MCF 10A (cell line): ENCODE measurements around the gene MALSU1. TPM values are rescaled to one million over a fixed set of nuclear protein-coding genes. Genes with fewer than 3 reads are reported as not detected.

Source experiments
- BruUV-seq: library from RNA; stranded (reverse); fragments of 400-500 nt; replicated peaks from 2 replicates; lab custom pipeline; 2021; lab: Mats Ljungman, UMichigan
- CTCF ChIA-PET: fragments of 300-600 bp; sonication (Branson Sonifier 250); formaldehyde crosslinking; extraction: SDS; loops from one replicate; lab custom pipeline; 2021; ENCODE audit warnings: antibody characterized with exemption, inconsistent platforms; lab: Yijun Ruan, JAX
- POLR2A ChIA-PET: fragments of 300-600, 350-650 bp; sonication (Branson Sonifier 250); formaldehyde crosslinking; extraction: SDS; loops from one replicate; lab custom pipeline; 2020; ENCODE audit warnings: antibody characterized with exemption, inconsistent platforms; lab: Yijun Ruan, JAX
- DNase-seq: peaks from one replicate; pipeline ENCODE4 v3.0.0-alpha.2; 2018; ENCODE audit not compliant: unreplicated experiment
- H3K27ac Mint-ChIP-seq: one replicate; pipeline ENCODE4 v1.8.0; 2022; ENCODE audit warnings: mild to moderate bottlenecking, low read depth, mixed read lengths; ENCODE audit not compliant: unreplicated experiment
- H3K27me3 Mint-ChIP-seq: one replicate; pipeline ENCODE4 v1.8.0; 2022; ENCODE audit warnings: mixed read lengths; ENCODE audit not compliant: insufficient read depth, unreplicated experiment
- H3K36me3 Mint-ChIP-seq: one replicate; pipeline ENCODE4 v1.8.0; 2022; ENCODE audit warnings: mild to moderate bottlenecking, moderate library complexity, mixed read lengths; ENCODE audit not compliant: insufficient read depth, unreplicated experiment
- H3K4me1 Mint-ChIP-seq: one replicate; pipeline ENCODE4 v1.8.0; 2022; ENCODE audit warnings: mixed read lengths; ENCODE audit not compliant: insufficient read depth, unreplicated experiment
- H3K4me3 Mint-ChIP-seq: one replicate; pipeline ENCODE4 v1.8.0; 2022; ENCODE audit warnings: mild to moderate bottlenecking, moderate library complexity, mixed read lengths; ENCODE audit not compliant: unreplicated experiment
- H3K9me3 Mint-ChIP-seq: one replicate; pipeline ENCODE4 v1.8.0; 2022; ENCODE audit warnings: mixed read lengths; ENCODE audit not compliant: unreplicated experiment
- intact Hi-C: fragments of 100-400 bp; cut with micrococcal nuclease; formaldehyde crosslinking; loops from 2 replicates; pipeline ENCODE4 v1.14.1; 2022
- total RNA-seq: library from RNA; stranded (reverse); gene quantifications from 2 replicates; pipeline ENCODE4 v1.2.3, GENCODE V29; 2022
- TF ChIP-seq, protein P1 (sequence below): fragments of 200-600 bp; IDR thresholded peaks from one replicate; pipeline ENCODE4 v1.8.0; 2022; ENCODE audit warnings: antibody characterized with exemption, mild to moderate bottlenecking; ENCODE audit not compliant: unreplicated experiment

The MALSU1 gene
- total RNA-seq, 1 experiment from 2014 or later: 64.8 TPM

- Mint-ChIP-seq H3K4me3 (no peak overlapping the region), H3K4me1 (peaks cover 5% of the 10 kb centered on the region), H3K27me3 (no peaks in the 10 kb centered on the region), H3K27ac (no peak overlapping the region), H3K9me3 (no peaks in the 10 kb centered on the region), H3K36me3 (no peaks in the 10 kb centered on the region)
- BruUV-seq: no TSS peak
- ChIA-PET POLR2A (no interaction called here), CTCF (interaction anchor here (0.9 to 1.6 kb wide), 3 partner anchors 21 to 431 kb away, joined by 3 to 4 read pairs (median 3); no protein-coding TSS in a partner anchor)
- intact Hi-C loops: no loop called here
- TF ChIP-seq, protein P1, sequence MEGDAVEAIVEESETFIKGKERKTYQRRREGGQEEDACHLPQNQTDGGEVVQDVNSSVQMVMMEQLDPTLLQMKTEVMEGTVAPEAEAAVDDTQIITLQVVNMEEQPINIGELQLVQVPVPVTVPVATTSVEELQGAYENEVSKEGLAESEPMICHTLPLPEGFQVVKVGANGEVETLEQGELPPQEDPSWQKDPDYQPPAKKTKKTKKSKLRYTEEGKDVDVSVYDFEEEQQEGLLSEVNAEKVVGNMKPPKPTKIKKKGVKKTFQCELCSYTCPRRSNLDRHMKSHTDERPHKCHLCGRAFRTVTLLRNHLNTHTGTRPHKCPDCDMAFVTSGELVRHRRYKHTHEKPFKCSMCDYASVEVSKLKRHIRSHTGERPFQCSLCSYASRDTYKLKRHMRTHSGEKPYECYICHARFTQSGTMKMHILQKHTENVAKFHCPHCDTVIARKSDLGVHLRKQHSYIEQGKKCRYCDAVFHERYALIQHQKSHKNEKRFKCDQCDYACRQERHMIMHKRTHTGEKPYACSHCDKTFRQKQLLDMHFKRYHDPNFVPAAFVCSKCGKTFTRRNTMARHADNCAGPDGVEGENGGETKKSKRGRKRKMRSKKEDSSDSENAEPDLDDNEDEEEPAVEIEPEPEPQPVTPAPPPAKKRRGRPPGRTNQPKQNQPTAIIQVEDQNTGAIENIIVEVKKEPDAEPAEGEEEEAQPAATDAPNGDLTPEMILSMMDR: no peak
- DNase-seq: no peak
Observed at GRCh38 chr7:23283086-23283485, 16.1 kb upstream of the MALSU1 start.

DNA sequence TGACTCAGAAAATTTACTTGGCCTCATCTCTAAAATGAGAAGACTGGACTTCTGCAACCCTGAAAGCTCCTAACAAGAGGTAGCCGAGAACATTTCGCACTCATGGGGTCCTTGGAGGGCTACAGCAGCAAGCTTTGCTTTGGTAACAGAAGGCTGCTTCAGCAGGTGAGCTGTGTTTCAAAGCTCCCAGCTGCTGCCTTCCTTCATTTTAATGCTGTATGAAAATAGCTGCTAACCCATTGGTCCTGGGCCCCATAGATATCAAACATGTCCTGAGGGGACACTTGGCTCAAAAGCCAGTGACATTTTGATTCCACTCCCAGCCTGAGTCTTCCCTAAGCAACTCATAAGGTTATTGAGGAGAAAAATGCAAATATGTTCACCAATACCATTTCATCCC lies 14.3 kb upstream of the MALSU1 start:
- Mint-ChIP-seq H3K27ac (no peak overlapping the region), H3K36me3 (no peaks in the 10 kb centered on the region), H3K4me3 (no peak overlapping the region), H3K9me3 (no peaks in the 10 kb centered on the region), H3K4me1 (peaks cover 5% of the 10 kb centered on the region), H3K27me3 (no peaks in the 10 kb centered on the region)
- no TSS peak for BruUV-seq
- intact Hi-C loops: no loop called here
- no peak for DNase-seq
- TF ChIP-seq, protein P1: no peak
- ChIA-PET POLR2A (interaction anchor here (0.9 kb wide), 1 partner anchor 10 kb away, joined by 3 read pairs; no protein-coding TSS in a partner anchor), CTCF (interaction anchor here (1.1 to 1.2 kb wide), 2 partner anchors 13 to 262 kb away, joined by 3 read pairs; no protein-coding TSS in a partner anchor)

- ChIA-PET CTCF (interaction anchor here (0.7 to 0.9 kb wide), 2 partner anchors 13 to 173 kb away, joined by 3 to 4 read pairs; no protein-coding TSS in a partner anchor), POLR2A (no interaction called here)
- no peaks in the 10 kb centered on the region for H3K9me3 Mint-ChIP-seq
- H3K36me3 Mint-ChIP-seq: no peaks in the 10 kb centered on the region
- TF ChIP-seq, protein P1: no peak
- peaks cover 5% of the 10 kb centered on the region for H3K4me1 Mint-ChIP-seq
- intact Hi-C loops: no loop called here
- no peak for DNase-seq
- no peak overlapping the region for H3K27ac Mint-ChIP-seq
- H3K27me3 Mint-ChIP-seq: no peaks in the 10 kb centered on the region
- no TSS peak for BruUV-seq
- H3K4me3 Mint-ChIP-seq: no peak overlapping the region
Observed at GRCh38 chr7:23285657-23286646, 13.2 kb upstream of the MALSU1 start.

DNA sequence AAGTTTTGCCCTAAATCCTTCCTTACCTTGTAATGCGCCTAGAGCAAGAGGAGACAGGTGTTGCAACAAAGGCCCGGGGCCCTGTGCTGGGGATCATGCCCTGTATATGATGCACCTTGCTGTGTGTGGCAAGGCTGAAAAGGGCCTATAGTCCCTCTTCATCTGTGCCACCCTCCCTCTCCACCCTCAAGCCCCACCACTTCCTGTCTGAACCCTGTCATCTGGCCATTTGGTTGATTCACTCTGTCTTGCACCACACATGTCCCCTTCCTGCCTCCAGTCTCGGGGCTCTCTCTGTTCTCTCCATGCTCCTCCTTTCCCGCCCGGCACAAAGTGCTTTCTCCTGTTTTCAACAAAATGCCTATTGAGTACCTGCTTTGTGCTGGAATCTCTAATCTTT lies 11.5 kb upstream of the MALSU1 start:
- Mint-ChIP-seq H3K27ac (no peak overlapping the region), H3K4me1 (peaks cover 5% of the 10 kb centered on the region), H3K4me3 (no peak overlapping the region), H3K9me3 (no peaks in the 10 kb centered on the region), H3K27me3 (no peaks in the 10 kb centered on the region), H3K36me3 (no peaks in the 10 kb centered on the region)
- intact Hi-C loops: no loop called here
- ChIA-PET CTCF (no interaction called here), POLR2A (no interaction called here)
- TF ChIP-seq, protein P1: no peak
- no peak for DNase-seq
- no TSS peak for BruUV-seq
